Testis (tissue), 3 donors: Measurements from ENCODE around the gene DLGAP5. TPM values are rescaled to one million over a fixed set of nuclear protein-coding genes. Genes with fewer than 3 reads are reported as not detected.

Experiments
- DNase-seq: peaks from one replicate; pipeline ENCODE4 v3.0.0-alpha.2; 2019
- H3K27ac ChIP-seq, 2 donors: fragments of 200-600 bp; sonication (generic); one replicate each; pipeline ENCODE4 v1.5.1; 2019
- H3K27me3 ChIP-seq: fragments of 200-600 bp; sonication (generic); one replicate; pipeline ENCODE4 v1.5.1; 2019
- H3K36me3 ChIP-seq: fragments of 200-600 bp; sonication (generic); one replicate; pipeline ENCODE4 v1.5.1; 2017; ENCODE audit warnings: low read depth; ENCODE audit errors: missing control alignments
- H3K4me1 ChIP-seq: fragments of 200-600 bp; sonication (generic); one replicate; pipeline ENCODE4 v1.5.1; 2019
- H3K4me3 ChIP-seq, 2 donors: fragments of 200-600 bp; sonication (generic); one replicate each; pipeline ENCODE4 v1.5.1; 2017 to 2019
- H3K9me3 ChIP-seq: fragments of 200-600 bp; sonication (generic); one replicate; pipeline ENCODE4 v1.5.1; 2017
- CTCF ChIP-seq, 3 experiments: fragments of 450-650 bp in 2 of 3; fragments of 200-600 bp in 1 of 3; sonication (generic) in 1 of 3; IDR thresholded peaks; one replicate each; pipeline ENCODE4 v1.5.1; 2016 to 2019; ENCODE audit warnings: antibody characterized with exemption in 3 of 3, mild to moderate bottlenecking in 2 of 3, moderate library complexity in 1 of 3
- POLR2A ChIP-seq: fragments of 450-650 bp; IDR thresholded peaks from one replicate; pipeline ENCODE4 v1.6.1; 2017; ENCODE audit warnings: antibody characterized with exemption, mild to moderate bottlenecking, moderate library complexity
- WGBS, 2 donors: methylation state at CpG; one replicate each; pipeline ENCODE4 v1.1.5; 2018; 5-methylcytosine and 5-hydroxymethylcytosine counted together
- intact Hi-C: fragments of 100-400 bp; cut with DNase I; formaldehyde crosslinking; loops from one replicate; pipeline ENCODE4 v1.15.1; 2023; ENCODE audit warnings: low total_unique reads
- polyA plus RNA-seq: library from polyadenylated mRNA; stranded (reverse); fragments of 350-450 nt; fragmentation: Illumina TruSeq; extraction: RNeasy Lipid Tissue Mini Kit (QIAGEN cat#74804); gene quantifications from one replicate; pipeline ENCODE4 v1.2.3, GENCODE V29; 2014; ENCODE audit warnings: low read depth, low replicate concordance; ENCODE audit not compliant: insufficient read depth
- total RNA-seq, 2 donors: library from RNA; depleted of rRNA; stranded (reverse); fragments of >200 nt; gene quantifications; one replicate each; pipeline ENCODE4 v1.2.3, GENCODE V29; 2016

The DLGAP5 gene
- total and polyA plus RNA-seq, 3 donors from 2014 or later = 11.2 to 17.2 (median 15.2) TPM

GRCh38 chr14:55123852-55124639 is 67.3 kb downstream of the DLGAP5 start:
- TF ChIP-seq CTCF (IDR thresholded peaks at IDR 0.05) (no peak), POLR2A (no peak)
- no peaks in the 10 kb centered on the region for H3K9me3 ChIP-seq
- DNase-seq = peak; percentile 13
- no peaks in the 10 kb centered on the region for H3K27me3 ChIP-seq
- intact Hi-C loops = no loop called here
- H3K36me3 ChIP-seq = no peaks in the 10 kb centered on the region
- peaks cover 43% of the 10 kb centered on the region for H3K4me1 ChIP-seq
- H3K4me3 ChIP-seq = no peak overlapping the region
- WGBS, 2 donors = 71% methylated on average over 9 of the region's 9 CpGs
- peak overlapping the region in 1 of 2 donors; percentile 1 for H3K27ac ChIP-seq

- Histone ChIP-seq H3K4me3 (no peak overlapping the region), H3K36me3 (no peaks in the 10 kb centered on the region), H3K27ac (peak overlapping the region in 1 of 2 donors; percentile 1), H3K4me1 (peaks cover 50% of the 10 kb centered on the region), H3K9me3 (no peaks in the 10 kb centered on the region), H3K27me3 (no peaks in the 10 kb centered on the region)
- TF ChIP-seq CTCF (IDR thresholded peaks at IDR 0.05) (no peak), POLR2A (no peak)
- WGBS, 2 donors = 75 to 78% methylated on average over 7 to 8 of the region's 8 CpGs
- DNase-seq = peak; percentile 28
- intact Hi-C loops = no loop called here
Observed at GRCh38 chr14:55123101-55123500, 68.3 kb downstream of the DLGAP5 start.

- Histone ChIP-seq H3K36me3 (no peaks in the 10 kb centered on the region), H3K27ac (peak overlapping the region in 1 of 2 donors; percentile 15), H3K4me1 (peaks cover 55% of the 10 kb centered on the region), H3K9me3 (no peaks in the 10 kb centered on the region), H3K27me3 (no peaks in the 10 kb centered on the region), H3K4me3 (no peak overlapping the region)
- peak; percentile 90 for DNase-seq
- TF ChIP-seq CTCF (IDR thresholded peaks at IDR 0.05) (no peak), POLR2A (no peak)
- intact Hi-C loops = no loop called here
- WGBS, 2 donors = 45 to 50% methylated on average over 8 of the region's 8 CpGs
Observed at GRCh38 chr14:55122440-55122986, 68.9 kb downstream of the DLGAP5 start.

- 80 to 87% methylated on average over 9 of the region's 9 CpGs for WGBS, 2 donors
- Histone ChIP-seq H3K4me1 (peaks cover 60% of the 10 kb centered on the region), H3K27me3 (no peaks in the 10 kb centered on the region), H3K4me3 (no peak overlapping the region), H3K9me3 (no peaks in the 10 kb centered on the region), H3K36me3 (no peaks in the 10 kb centered on the region), H3K27ac (peak overlapping the region; percentile 15 to 92)
- intact Hi-C loops = no loop called here
- no peak for DNase-seq
- TF ChIP-seq POLR2A = no peak
- TF ChIP-seq CTCF (IDR thresholded peaks at IDR 0.05) = no peak
Observed at GRCh38 chr14:55121628-55122439, 69.6 kb downstream of the DLGAP5 start.
